Right renal cortex interstitium (tissue), 3 donors: ENCODE results near the gene TMEM150B. TPM values are rescaled to one million over a fixed set of nuclear protein-coding genes. Genes with fewer than 3 reads are reported as not detected.

ENCODE experiments used
- DNase-seq, 3 donors: peaks; one replicate each; pipeline ENCODE4 v3.0.0-alpha.2; 2013; ENCODE audit warnings: low read depth in 3 of 3, low spot score in 2 of 3
- polyA plus RNA-seq, 3 donors: library from polyadenylated mRNA; unstranded; fragments of 120-200 nt; gene quantifications; one replicate each; pipeline ENCODE4 v1.2.1, GENCODE V29; 2013; ENCODE audit not compliant: insufficient read length in 3 of 3

TMEM150B gene
- polyA plus RNA-seq, 3 donors: 0.83 to 1.6 (median 1.1) TPM

- no peak for DNase-seq
These were observed 30.2 kb upstream of the TMEM150B start for GRCh38 chr19:55355213-55355821.

- no peak for DNase-seq
These were observed 29.6 kb upstream of the TMEM150B start, which contains the start of gene COX6B2 for GRCh38 chr19:55354698-55355212. Gene COX6B2, minus strand, starts transcription at chr19:55354719. Its CDS starts 198 bp downstream, at chr19:55354521.

GRCh38 chr19:55353803-55354697 lies 28.9 kb upstream of the TMEM150B start:
- DNase-seq: no peak

GRCh38 chr19:55353356-55353802 lies 28.2 kb upstream of the TMEM150B start:
- no peak for DNase-seq

GRCh38 chr19:55352549-55353145 lies 27.5 kb upstream of the TMEM150B start:
- DNase-seq: no peak

GRCh38 chr19:55352040-55352439 lies 26.9 kb upstream of the TMEM150B start:
- no peak for DNase-seq

- no peak for DNase-seq
These were observed 25.6 kb upstream of the TMEM150B start for GRCh38 chr19:55350620-55351315.

- DNase-seq: no peak
These were observed 23.3 kb upstream of the TMEM150B start for GRCh38 chr19:55348317-55349034.

- no peak for DNase-seq
These were observed 22.4 kb upstream of the TMEM150B start for GRCh38 chr19:55347442-55348009.

GRCh38 chr19:55346725-55347441 lies 21.7 kb upstream of the TMEM150B start:
- no peak for DNase-seq

- no peak for DNase-seq
These were observed 20.9 kb upstream of the TMEM150B start for GRCh38 chr19:55345818-55346724.

GRCh38 chr19:55345101-55345817 lies 20.1 kb upstream of the TMEM150B start:
- DNase-seq: no peak

- DNase-seq: no peak
These were observed 19.3 kb upstream of the TMEM150B start for GRCh38 chr19:55344444-55344843.

GRCh38 chr19:55341595-55342531 lies 16.7 kb upstream of the TMEM150B start:
- DNase-seq: no peak

- DNase-seq: no peak
These were observed 16.0 kb upstream of the TMEM150B start for GRCh38 chr19:55341171-55341588.

- no peak for DNase-seq
These were observed 15.6 kb upstream of the TMEM150B start for GRCh38 chr19:55340784-55341147.
